ENCODE results near the gene CD9.
"Not testable (repeated sequence)": the region's sequence is repeated elsewhere in the genome, so short reads cannot be mapped to it uniquely, and the experiment has no call there.

CD9 gene

GRCh38 chr12:6182279-6182898 lies 17.8 kb upstream of the CD9 start:
- H3K9me3 ChIP-seq (ENCODE audit: low read length) = no peaks in the 10 kb centered on the region
- H3K27ac ChIP-seq (ENCODE audit: low read depth, low read length) = peak overlapping the region; percentile 87
- no peaks in the 10 kb centered on the region for H3K36me3 ChIP-seq (ENCODE audit: insufficient read depth, low read length)
- peaks cover 37% of the 10 kb centered on the region for H3K4me1 ChIP-seq (ENCODE audit: insufficient read depth, low read length)
- no peak overlapping the region for H3K9ac ChIP-seq (ENCODE audit: low read length)
- no peaks in the 10 kb centered on the region for H3K27me3 ChIP-seq (ENCODE audit: control insufficient read depth in 1 of 2, insufficient read depth in 2 of 2, low read length in 2 of 2)
- H3K4me3 ChIP-seq (ENCODE audit: low read depth in 1 of 2, low read length in 2 of 2) = no peak overlapping the region

- Histone ChIP-seq H3K9me3 (ENCODE audit: low read length) (no peaks in the 10 kb centered on the region), H3K9ac (ENCODE audit: low read length) (peak overlapping the region; percentile 7), H3K27ac (ENCODE audit: low read depth, low read length) (peak overlapping the region; percentile 87), H3K27me3 (ENCODE audit: control insufficient read depth in 1 of 2, insufficient read depth in 2 of 2, low read length in 2 of 2) (no peaks in the 10 kb centered on the region), H3K36me3 (ENCODE audit: insufficient read depth, low read length) (no peaks in the 10 kb centered on the region), H3K4me1 (ENCODE audit: insufficient read depth, low read length) (peaks cover 37% of the 10 kb centered on the region), H3K4me3 (ENCODE audit: low read depth in 1 of 2, low read length in 2 of 2) (no peak overlapping the region)
Measured at GRCh38 chr12:6183689-6184428, 16.3 kb upstream of the CD9 start.

GRCh38 chr12:6185961-6186827 lies 14.0 kb upstream of the CD9 start:
- no peaks in the 10 kb centered on the region for H3K27me3 ChIP-seq (ENCODE audit: control insufficient read depth in 1 of 2, insufficient read depth in 2 of 2, low read length in 2 of 2)
- H3K36me3 ChIP-seq (ENCODE audit: insufficient read depth, low read length) = no peaks in the 10 kb centered on the region
- no peaks in the 10 kb centered on the region for H3K9me3 ChIP-seq (ENCODE audit: low read length)
- H3K27ac ChIP-seq (ENCODE audit: low read depth, low read length) = no peak overlapping the region
- H3K9ac ChIP-seq (ENCODE audit: low read length) = no peak overlapping the region
- no peak overlapping the region for H3K4me3 ChIP-seq (ENCODE audit: low read depth in 1 of 2, low read length in 2 of 2)
- H3K4me1 ChIP-seq (ENCODE audit: insufficient read depth, low read length) = peaks cover 34% of the 10 kb centered on the region

- no peaks in the 10 kb centered on the region for H3K27me3 ChIP-seq (ENCODE audit: control insufficient read depth in 1 of 2, insufficient read depth in 2 of 2, low read length in 2 of 2)
- H3K4me3 ChIP-seq (ENCODE audit: low read depth in 1 of 2, low read length in 2 of 2) = no peak overlapping the region
- H3K4me1 ChIP-seq (ENCODE audit: insufficient read depth, low read length) = peaks cover 14% of the 10 kb centered on the region
- no peaks in the 10 kb centered on the region for H3K9me3 ChIP-seq (ENCODE audit: low read length)
- no peaks in the 10 kb centered on the region for H3K36me3 ChIP-seq (ENCODE audit: insufficient read depth, low read length)
- H3K27ac ChIP-seq (ENCODE audit: low read depth, low read length) = peak overlapping the region; percentile 14
- no peak overlapping the region for H3K9ac ChIP-seq (ENCODE audit: low read length)
Measured at GRCh38 chr12:6187948-6188793, 12.0 kb upstream of the CD9 start.

- H3K9ac ChIP-seq (ENCODE audit: low read length) = no peak overlapping the region
- H3K27me3 ChIP-seq (ENCODE audit: control insufficient read depth in 1 of 2, insufficient read depth in 2 of 2, low read length in 2 of 2) = no peaks in the 10 kb centered on the region
- H3K9me3 ChIP-seq (ENCODE audit: low read length) = no peaks in the 10 kb centered on the region
- peaks cover 5% of the 10 kb centered on the region for H3K4me1 ChIP-seq (ENCODE audit: insufficient read depth, low read length)
- no peak overlapping the region for H3K27ac ChIP-seq (ENCODE audit: low read depth, low read length)
- H3K36me3 ChIP-seq (ENCODE audit: insufficient read depth, low read length) = no peaks in the 10 kb centered on the region
- H3K4me3 ChIP-seq (ENCODE audit: low read depth in 1 of 2, low read length in 2 of 2) = no peak overlapping the region
Measured at GRCh38 chr12:6189028-6189427, 11.2 kb upstream of the CD9 start.

GRCh38 chr12:6189952-6190598 lies 10.1 kb upstream of the CD9 start:
- H3K4me3 ChIP-seq (ENCODE audit: low read depth in 1 of 2, low read length in 2 of 2); H3K4me1 ChIP-seq (ENCODE audit: insufficient read depth, low read length); H3K36me3 ChIP-seq (ENCODE audit: insufficient read depth, low read length); H3K9me3 ChIP-seq (ENCODE audit: low read length); H3K27ac ChIP-seq (ENCODE audit: low read depth, low read length); H3K27me3 ChIP-seq (ENCODE audit: control insufficient read depth in 1 of 2, insufficient read depth in 2 of 2, low read length in 2 of 2); H3K9ac ChIP-seq (ENCODE audit: low read length): not testable (repeated sequence)

GRCh38 chr12:6190767-6191530 lies 9.3 kb upstream of the CD9 start:
- H3K4me3 ChIP-seq (ENCODE audit: low read depth in 1 of 2, low read length in 2 of 2); H3K27me3 ChIP-seq (ENCODE audit: control insufficient read depth in 1 of 2, insufficient read depth in 2 of 2, low read length in 2 of 2); H3K9ac ChIP-seq (ENCODE audit: low read length); H3K27ac ChIP-seq (ENCODE audit: low read depth, low read length); H3K4me1 ChIP-seq (ENCODE audit: insufficient read depth, low read length); H3K9me3 ChIP-seq (ENCODE audit: low read length); H3K36me3 ChIP-seq (ENCODE audit: insufficient read depth, low read length): not testable (repeated sequence)

GRCh38 chr12:6192604-6193380 lies 7.4 kb upstream of the CD9 start:
- Histone ChIP-seq H3K27me3 (ENCODE audit: control insufficient read depth in 1 of 2, insufficient read depth in 2 of 2, low read length in 2 of 2) (no peaks in the 10 kb centered on the region), H3K4me3 (ENCODE audit: low read depth in 1 of 2, low read length in 2 of 2) (no peak overlapping the region), H3K4me1 (ENCODE audit: insufficient read depth, low read length) (peaks cover 10% of the 10 kb centered on the region), H3K27ac (ENCODE audit: low read depth, low read length) (no peak overlapping the region), H3K9me3 (ENCODE audit: low read length) (no peaks in the 10 kb centered on the region), H3K9ac (ENCODE audit: low read length) (no peak overlapping the region), H3K36me3 (ENCODE audit: insufficient read depth, low read length) (no peaks in the 10 kb centered on the region)

GRCh38 chr12:6193853-6194815 lies 6.1 kb upstream of the CD9 start:
- Histone ChIP-seq H3K4me3 (ENCODE audit: low read depth in 1 of 2, low read length in 2 of 2) (no peak overlapping the region), H3K36me3 (ENCODE audit: insufficient read depth, low read length) (no peaks in the 10 kb centered on the region), H3K9me3 (ENCODE audit: low read length) (no peaks in the 10 kb centered on the region), H3K27ac (ENCODE audit: low read depth, low read length) (no peak overlapping the region), H3K9ac (ENCODE audit: low read length) (no peak overlapping the region), H3K27me3 (ENCODE audit: control insufficient read depth in 1 of 2, insufficient read depth in 2 of 2, low read length in 2 of 2) (no peaks in the 10 kb centered on the region), H3K4me1 (ENCODE audit: insufficient read depth, low read length) (peaks cover 23% of the 10 kb centered on the region)

All from muscle layer of colon (tissue), 2 donors.